Measurements from ENCODE around the gene SLMAP.

The SLMAP gene

DNA sequence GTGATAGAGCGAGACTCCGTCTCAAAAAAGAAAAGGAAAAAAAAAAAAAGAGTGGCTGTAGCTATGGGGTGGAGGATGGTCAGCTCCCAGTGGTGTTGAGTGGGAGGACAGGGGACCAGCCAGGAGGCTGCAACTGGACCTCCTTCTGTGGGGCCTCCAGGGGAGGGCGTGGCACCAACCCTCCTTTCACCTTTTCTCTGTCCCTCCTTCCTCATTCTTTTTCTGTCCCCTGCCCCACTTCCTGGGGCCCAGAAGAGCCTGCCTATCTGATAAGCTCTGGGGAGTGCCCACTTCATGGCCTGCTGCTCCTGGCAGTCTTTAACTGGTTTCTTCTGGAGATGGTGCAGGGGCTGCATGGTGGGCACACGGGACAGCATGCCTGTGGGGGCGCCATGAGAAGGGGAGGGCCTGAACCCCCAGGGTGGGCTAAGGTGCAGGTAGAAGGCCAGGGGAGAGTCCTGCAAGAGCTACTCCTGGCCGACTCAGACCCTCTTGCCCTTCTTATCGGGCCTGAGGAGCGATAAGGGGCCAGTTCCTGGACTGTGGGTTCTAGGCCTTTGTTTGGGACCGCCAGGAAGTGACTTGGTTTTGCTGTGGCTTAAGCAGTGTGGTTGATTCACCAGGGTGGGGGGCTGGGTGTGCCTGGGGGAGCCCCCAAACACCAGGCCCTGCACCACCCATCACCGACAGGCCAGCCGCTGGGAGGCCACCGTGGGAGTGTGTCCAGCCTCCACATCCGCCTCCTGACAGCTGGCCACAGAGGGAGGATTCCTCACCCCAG, 202.7 kb downstream of the SLMAP start:
- in situ Hi-C loops (cut with MboI; ENCODE audit: low pct_unique_long_range_greater_than_20kb, low sequenced_read_pairs, unreplicated experiment): no loop called here
- TF ChIP-seq CTCF (IDR thresholded peaks at IDR 0.05; ENCODE audit: extremely low read depth, insufficient read depth, missing control alignments): no peak
- no peak for DNase-seq (ENCODE audit: low spot score)

GRCh38 chr3:57959423-57960173, 203.5 kb downstream of the SLMAP start:
- in situ Hi-C loops (cut with MboI; ENCODE audit: low pct_unique_long_range_greater_than_20kb, low sequenced_read_pairs, unreplicated experiment): no loop called here
- no peak for DNase-seq (ENCODE audit: low spot score)
- TF ChIP-seq CTCF (IDR thresholded peaks at IDR 0.05; ENCODE audit: extremely low read depth, insufficient read depth, missing control alignments): no peak

- no peak for TF ChIP-seq CTCF (IDR thresholded peaks at IDR 0.05; ENCODE audit: extremely low read depth, insufficient read depth, missing control alignments)
- in situ Hi-C loops (cut with MboI; ENCODE audit: low pct_unique_long_range_greater_than_20kb, low sequenced_read_pairs, unreplicated experiment): no loop called here
- no peak for DNase-seq (ENCODE audit: low spot score)
Measured at GRCh38 chr3:57960174-57960505, 204.0 kb downstream of the SLMAP start.

DNA sequence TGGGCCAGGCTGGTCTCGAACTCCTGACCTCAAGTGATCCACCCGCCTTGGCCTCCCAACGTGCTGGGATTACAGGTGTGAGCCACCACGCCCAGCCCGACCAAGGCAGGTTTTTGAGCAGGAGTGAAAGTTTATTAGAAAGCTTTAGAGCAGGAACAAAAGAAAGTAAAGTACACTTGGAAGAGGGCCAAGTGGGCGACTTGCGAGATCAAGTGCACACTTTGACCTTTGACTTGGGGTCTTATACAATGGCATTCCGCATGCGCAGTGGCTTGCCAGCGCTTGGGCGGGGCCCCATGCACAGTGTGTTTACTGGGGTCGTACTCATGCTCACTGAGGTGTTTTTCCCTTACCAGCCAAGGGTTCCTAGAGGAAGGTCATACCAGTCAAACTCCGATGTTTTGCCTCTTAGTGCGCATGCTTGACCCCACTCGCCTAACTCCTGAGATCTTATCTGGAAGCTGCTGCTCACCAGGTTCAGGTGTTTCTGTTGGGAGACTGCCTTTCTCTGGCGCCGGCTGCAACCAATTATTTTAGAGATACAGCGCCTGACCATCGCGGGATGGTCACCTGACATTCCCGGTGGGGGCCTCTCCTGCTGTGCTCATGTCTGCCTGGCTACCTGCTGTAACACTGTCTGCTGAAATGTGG, 205.2 kb downstream of the SLMAP start:
- no peak for TF ChIP-seq CTCF (IDR thresholded peaks at IDR 0.05; ENCODE audit: extremely low read depth, insufficient read depth, missing control alignments)
- in situ Hi-C loops (cut with MboI; ENCODE audit: low pct_unique_long_range_greater_than_20kb, low sequenced_read_pairs, unreplicated experiment): no loop called here
- no peak for DNase-seq (ENCODE audit: low spot score)

DNA sequence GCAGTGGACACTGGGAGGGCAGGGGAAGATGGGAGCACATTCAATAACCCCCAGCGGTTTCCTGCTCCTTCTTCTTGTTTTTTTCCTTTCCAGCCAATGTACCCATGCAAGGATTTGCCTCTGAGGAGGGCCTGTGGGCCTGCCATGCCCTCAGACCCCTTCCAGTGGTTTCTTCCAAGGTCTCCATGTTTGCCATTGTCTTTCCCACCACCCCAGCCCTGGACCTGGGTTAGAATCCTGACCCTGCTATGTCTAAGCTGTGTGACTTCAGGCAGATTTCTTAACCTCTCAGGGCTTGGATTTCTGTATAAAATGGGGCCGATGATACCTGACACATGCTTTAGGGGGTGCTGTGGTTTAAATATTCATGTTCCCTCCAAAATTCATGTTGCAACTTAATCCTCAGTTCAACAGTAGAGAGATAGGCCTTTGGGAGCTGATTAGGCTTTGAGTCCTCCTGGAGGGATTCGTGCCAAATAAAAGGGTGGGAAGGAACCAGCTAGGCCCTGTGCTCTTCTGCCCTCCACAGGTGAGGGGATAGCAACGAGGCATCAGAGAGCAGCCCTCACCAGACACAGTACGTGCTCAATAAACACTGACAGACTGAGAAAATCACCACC, 205.8 kb downstream of the SLMAP start:
- DNase-seq (ENCODE audit: low spot score): peak; percentile 31

More for the DNA sequence above, 205.8 kb downstream of the SLMAP start:
- peak; percentile 39 for TF ChIP-seq CTCF (IDR thresholded peaks at IDR 0.05; ENCODE audit: extremely low read depth, insufficient read depth, missing control alignments)
- in situ Hi-C loops (cut with MboI; ENCODE audit: low pct_unique_long_range_greater_than_20kb, low sequenced_read_pairs, unreplicated experiment): no loop called here

Data from GM13977 (cell line).